SK-N-SH (cell line): ENCODE measurements around the gene CCDC144A.
"Not testable (repeated sequence)": the region's sequence is repeated elsewhere in the genome, so short reads cannot be mapped to it uniquely, and the experiment has no call there.

Experiments used
- EP300 ChIP-seq, 2 experiments: IDR thresholded peaks; 2 replicates each; pipeline versions ENCODE4 v1.4.0 to v1.6.1; 2012; ENCODE audit warnings: borderline replicate concordance in 1 of 2, low read depth in 1 of 2, low read length in 1 of 2
- EZH2phosphoT487 ChIP-seq: fragments of 200-600 bp; sonication (generic); IDR thresholded peaks from 2 replicates; pipeline ENCODE4 v1.6.1; 2017; ENCODE audit warnings: low read depth, mixed run types, mild to moderate bottlenecking, antibody characterized with exemption, moderate library complexity, borderline replicate concordance
- GABPA ChIP-seq: IDR thresholded peaks from 2 replicates; pipeline ENCODE4 v1.4.0; 2012; ENCODE audit warnings: low read depth, mild to moderate bottlenecking
- JUND ChIP-seq: IDR thresholded peaks from 2 replicates; pipeline ENCODE4 v1.4.0; 2012
- MAX ChIP-seq: IDR thresholded peaks from 2 replicates; pipeline ENCODE4 v1.4.0; 2012; ENCODE audit warnings: low read depth
- NRF1 ChIP-seq: IDR thresholded peaks from 2 replicates; pipeline ENCODE4 v1.6.1; 2012; ENCODE audit warnings: low read depth, mild to moderate bottlenecking, low read length
- RAD21 ChIP-seq: IDR thresholded peaks from 2 replicates; pipeline ENCODE4 v1.6.1; 2012; ENCODE audit warnings: mild to moderate bottlenecking, low read length
- RFX5 ChIP-seq: IDR thresholded peaks from 2 replicates; pipeline ENCODE4 v1.6.1; 2012; ENCODE audit warnings: mild to moderate bottlenecking, improper control_type of control experiment, low read length
- TAF1 ChIP-seq: IDR thresholded peaks from 2 replicates; pipeline ENCODE4 v1.6.1; 2012; ENCODE audit warnings: low read depth, mild to moderate bottlenecking, low read length, moderate library complexity, borderline replicate concordance
- TEAD4 ChIP-seq: IDR thresholded peaks from 2 replicates; pipeline ENCODE4 v1.4.0; 2012; ENCODE audit warnings: mild to moderate bottlenecking, borderline replicate concordance; ENCODE audit not compliant: insufficient read depth
- USF1 ChIP-seq: IDR thresholded peaks from 2 replicates; pipeline ENCODE4 v1.4.0; 2012; ENCODE audit warnings: low read depth, borderline replicate concordance
- USF2 ChIP-seq: fragments of 150-350 bp; IDR thresholded peaks from 2 replicates; pipeline ENCODE4 v1.6.1; 2017; ENCODE audit warnings: antibody characterized with exemption, low read length, low read depth, borderline replicate concordance
- TF ChIP-seq, protein P1 (sequence below): fragments of 200-600 bp; sonication (generic); IDR thresholded peaks from 2 replicates; pipeline ENCODE4 v1.6.1; 2017; ENCODE audit warnings: antibody characterized with exemption, mild to moderate bottlenecking, moderate library complexity
- TF ChIP-seq, protein P2 (sequence below): IDR thresholded peaks from 2 replicates; pipeline ENCODE4; 2012

- not testable (repeated sequence) for TF ChIP-seq TAF1; EP300 (IDR thresholded peaks at IDR 0.05; ENCODE audit: borderline replicate concordance in 1 of 2, low read depth in 1 of 2, low read length in 1 of 2); GABPA; RAD21; MAX; NRF1; JUND; USF2; TEAD4; RFX5; USF1; EZH2phosphoT487
- TF ChIP-seq, protein P1, sequence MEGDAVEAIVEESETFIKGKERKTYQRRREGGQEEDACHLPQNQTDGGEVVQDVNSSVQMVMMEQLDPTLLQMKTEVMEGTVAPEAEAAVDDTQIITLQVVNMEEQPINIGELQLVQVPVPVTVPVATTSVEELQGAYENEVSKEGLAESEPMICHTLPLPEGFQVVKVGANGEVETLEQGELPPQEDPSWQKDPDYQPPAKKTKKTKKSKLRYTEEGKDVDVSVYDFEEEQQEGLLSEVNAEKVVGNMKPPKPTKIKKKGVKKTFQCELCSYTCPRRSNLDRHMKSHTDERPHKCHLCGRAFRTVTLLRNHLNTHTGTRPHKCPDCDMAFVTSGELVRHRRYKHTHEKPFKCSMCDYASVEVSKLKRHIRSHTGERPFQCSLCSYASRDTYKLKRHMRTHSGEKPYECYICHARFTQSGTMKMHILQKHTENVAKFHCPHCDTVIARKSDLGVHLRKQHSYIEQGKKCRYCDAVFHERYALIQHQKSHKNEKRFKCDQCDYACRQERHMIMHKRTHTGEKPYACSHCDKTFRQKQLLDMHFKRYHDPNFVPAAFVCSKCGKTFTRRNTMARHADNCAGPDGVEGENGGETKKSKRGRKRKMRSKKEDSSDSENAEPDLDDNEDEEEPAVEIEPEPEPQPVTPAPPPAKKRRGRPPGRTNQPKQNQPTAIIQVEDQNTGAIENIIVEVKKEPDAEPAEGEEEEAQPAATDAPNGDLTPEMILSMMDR = not testable (repeated sequence)
- TF ChIP-seq, protein P2, sequence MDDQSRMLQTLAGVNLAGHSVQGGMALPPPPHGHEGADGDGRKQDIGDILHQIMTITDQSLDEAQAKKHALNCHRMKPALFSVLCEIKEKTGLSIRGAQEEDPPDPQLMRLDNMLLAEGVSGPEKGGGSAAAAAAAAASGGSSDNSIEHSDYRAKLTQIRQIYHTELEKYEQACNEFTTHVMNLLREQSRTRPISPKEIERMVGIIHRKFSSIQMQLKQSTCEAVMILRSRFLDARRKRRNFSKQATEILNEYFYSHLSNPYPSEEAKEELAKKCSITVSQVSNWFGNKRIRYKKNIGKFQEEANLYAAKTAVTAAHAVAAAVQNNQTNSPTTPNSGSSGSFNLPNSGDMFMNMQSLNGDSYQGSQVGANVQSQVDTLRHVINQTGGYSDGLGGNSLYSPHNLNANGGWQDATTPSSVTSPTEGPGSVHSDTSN = not testable (repeated sequence)
Measured at GRCh38 chr17:16758177-16758576, 68.1 kb downstream of the CCDC144A start.
